BLaER1 treated with 17β-estradiol and CSF1 and Interleukin-3, amounts not matched to agents 10 nM and 100 nM (cell line): ENCODE measurements around the gene SIVA1.

Experiments
- H3K27ac ChIP-seq, 11 experiments: shearing (Covaris generic); formaldehyde crosslinking; 2 replicates each; pipeline ENCODE4 v1.8.1; 2022
- H3K27me3 ChIP-seq, 11 experiments: shearing (Covaris generic); formaldehyde crosslinking; 2 replicates each; pipeline ENCODE4 v1.8.1; 2022
- H3K36me3 ChIP-seq, 11 experiments: shearing (Covaris generic); formaldehyde crosslinking; 2 replicates each; pipeline ENCODE4 v1.8.1; 2022
- H3K4me1 ChIP-seq, 10 experiments: shearing (Covaris generic); formaldehyde crosslinking; 2 replicates each; pipeline ENCODE4 v1.8.1; 2022
- H3K4me2 ChIP-seq, 11 experiments: shearing (Covaris generic); formaldehyde crosslinking; 2 replicates each; pipeline ENCODE4 v1.8.1; 2022
- H3K4me3 ChIP-seq, 10 experiments: shearing (Covaris generic); formaldehyde crosslinking; 2 replicates each; pipeline ENCODE4 v1.8.1; 2022
- H3K9ac ChIP-seq, 11 experiments: shearing (Covaris generic); formaldehyde crosslinking; 2 replicates each; pipeline ENCODE4 v1.8.1; 2022
- H3K9me3 ChIP-seq, 11 experiments: shearing (Covaris generic); formaldehyde crosslinking; replicated peaks in 1 of 11; 2 replicates each; pipeline ENCODE4 v1.8.1; 2022
- H4K20me1 ChIP-seq, 11 experiments: shearing (Covaris generic); formaldehyde crosslinking; 2 replicates each; pipeline ENCODE4 v1.8.1; 2022
- Cebpa-rat ChIP-seq, 11 experiments: shearing (Covaris generic); IDR thresholded peaks; 2 replicates each; pipeline ENCODE4 v1.8.1; 2022

The SIVA1 gene

DNA sequence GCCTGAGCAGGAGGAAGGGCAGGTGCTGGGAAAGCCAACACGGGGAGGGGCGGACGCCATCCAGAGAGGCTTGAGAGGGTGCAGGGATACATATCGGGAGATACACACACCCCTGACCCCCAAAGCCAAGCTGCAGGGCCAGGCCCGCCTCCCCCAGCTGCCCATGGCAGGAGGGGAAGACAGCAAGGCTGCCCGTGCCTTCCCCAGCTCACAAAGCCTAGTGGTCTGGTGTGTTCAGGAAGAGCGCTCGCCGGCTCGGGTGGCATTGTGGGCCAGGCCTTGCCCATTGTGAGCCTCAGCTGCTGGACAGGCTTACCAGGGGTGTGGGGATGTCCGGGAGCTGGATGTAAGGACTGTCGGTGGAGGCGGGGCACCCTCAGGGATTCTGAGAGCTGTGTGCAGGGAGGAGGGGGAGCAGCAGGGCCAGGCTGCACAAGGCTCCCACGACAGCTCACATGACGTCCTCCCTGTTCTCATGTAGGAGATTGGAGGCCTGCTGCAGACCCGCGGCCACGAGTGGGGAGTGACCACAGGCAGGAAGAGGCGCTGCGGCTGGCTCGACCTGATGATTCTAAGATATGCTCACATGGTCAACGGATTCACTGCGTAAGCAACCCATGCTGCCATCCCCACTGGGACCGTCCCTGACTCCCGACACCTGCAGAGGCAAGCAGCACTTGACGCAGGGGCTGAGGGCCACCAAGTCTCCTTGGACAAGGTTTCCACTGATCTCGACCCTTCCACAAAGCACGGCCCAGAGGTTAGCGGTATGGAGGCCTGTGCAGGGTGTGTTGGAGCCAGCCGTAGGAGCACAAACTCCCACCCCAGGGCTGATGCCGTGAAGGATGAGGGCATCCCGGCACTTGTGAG is 10.1 kb upstream of the SIVA1 start:
- Histone ChIP-seq H3K27me3 (no peaks in the 10 kb centered on the region), H3K27ac (no peak overlapping the region), H3K4me3 (no peak overlapping the region), H3K36me3 (no peaks in the 10 kb centered on the region), H3K4me1 (peaks cover 0 to 33% (median 15%) of the 10 kb centered on the region in 10 experiments; a peak in 14 of 20 replicates), H3K9ac (no peak overlapping the region; a peak in 1 of 22 replicates), H3K4me2 (peak overlapping the region in 5 of 11 experiments; percentile 15 to 34 (median 29); a peak in 4 of 22 replicates), H3K9me3 (no peaks in the 10 kb centered on the region), H4K20me1 (no peaks in the 10 kb centered on the region; a peak in 1 of 22 replicates)
- TF ChIP-seq Cebpa-rat (IDR thresholded peaks at IDR 0.05) = no peak

DNA sequence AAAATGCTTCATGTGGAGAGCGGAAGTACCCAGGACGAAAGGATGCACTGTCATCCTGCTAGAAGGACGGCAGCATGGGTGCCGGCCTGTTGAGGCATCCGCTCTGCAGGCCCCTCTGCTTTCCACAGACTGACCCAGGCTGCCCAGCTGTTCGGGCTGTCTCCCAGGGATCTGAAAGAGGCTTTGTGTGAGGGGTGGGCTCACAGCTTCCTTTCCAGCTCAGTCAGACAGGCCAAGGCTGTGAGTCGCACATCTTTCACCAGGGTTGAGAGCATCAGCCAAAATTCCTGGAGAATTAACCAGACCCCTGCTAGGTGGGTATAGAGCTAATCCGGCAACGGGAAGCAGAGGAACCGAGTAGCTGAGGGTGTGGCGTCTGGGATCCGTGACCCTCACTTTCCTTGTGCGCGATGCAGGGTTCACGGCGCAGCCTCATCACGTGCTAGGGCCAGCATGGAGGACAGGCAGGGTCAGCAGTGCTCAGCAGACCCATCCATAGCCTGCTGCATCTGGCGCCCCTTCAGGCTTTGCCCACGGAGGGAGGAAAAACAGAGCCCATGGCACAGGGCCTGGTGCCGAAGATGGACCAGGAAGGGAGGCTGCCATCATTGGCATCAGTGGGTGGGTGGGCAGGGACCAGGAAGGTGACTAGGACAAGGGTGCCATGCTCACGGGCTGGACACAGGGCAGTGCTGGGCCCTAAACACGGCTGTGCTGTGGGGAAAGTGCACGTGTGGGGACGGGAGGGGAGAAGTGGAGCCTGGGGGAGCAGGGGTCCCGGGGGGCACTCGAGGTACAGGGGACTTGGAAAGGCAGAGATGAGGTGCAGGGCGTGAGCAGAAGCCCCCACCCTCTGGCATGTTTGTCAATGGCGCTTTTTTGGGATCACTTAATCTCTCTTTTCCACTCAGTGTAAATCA is 9.2 kb upstream of the SIVA1 start:
- Histone ChIP-seq H3K4me3 (no peak overlapping the region), H4K20me1 (no peaks in the 10 kb centered on the region; a peak in 1 of 22 replicates), H3K36me3 (no peaks in the 10 kb centered on the region), H3K27ac (no peak overlapping the region), H3K4me2 (no peak overlapping the region), H3K9ac (no peak overlapping the region), H3K4me1 (peaks cover 2 to 42% (median 23%) of the 10 kb centered on the region in 10 experiments; a peak in 17 of 20 replicates), H3K9me3 (no peaks in the 10 kb centered on the region), H3K27me3 (no peaks in the 10 kb centered on the region)
- no peak for TF ChIP-seq Cebpa-rat (IDR thresholded peaks at IDR 0.05)

DNA sequence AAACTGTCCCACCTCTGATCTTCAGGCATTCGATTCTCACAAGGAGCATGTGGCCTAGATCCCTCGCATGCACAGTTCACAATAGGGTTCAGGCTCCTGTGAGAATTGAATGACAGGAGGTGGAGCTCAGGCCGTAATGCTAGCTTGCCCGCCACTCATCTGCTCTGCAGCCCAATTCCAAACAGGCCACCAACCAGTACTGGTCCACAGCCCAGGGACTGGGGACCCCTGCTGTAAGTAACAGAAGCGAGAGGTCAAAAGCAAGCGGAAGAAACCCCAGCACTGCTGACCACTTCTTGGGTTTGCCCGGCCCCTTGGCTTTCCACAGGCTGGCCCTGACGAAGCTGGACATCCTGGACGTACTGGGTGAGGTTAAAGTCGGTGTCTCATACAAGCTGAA is 8.5 kb upstream of the SIVA1 start:
- peaks cover 3 to 50% (median 31%) of the 10 kb centered on the region in 10 experiments; a peak in 18 of 20 replicates for H3K4me1 ChIP-seq
- H3K9me3 ChIP-seq = peaks cover 0 to 3% (median 0%) of the 10 kb centered on the region in 11 experiments; a peak in 6 of 22 replicates
- H3K27me3 ChIP-seq = no peaks in the 10 kb centered on the region
- H3K9ac ChIP-seq = no peak overlapping the region
- H3K4me2 ChIP-seq = no peak overlapping the region
- H3K36me3 ChIP-seq = no peaks in the 10 kb centered on the region
- H4K20me1 ChIP-seq = no peaks in the 10 kb centered on the region; a peak in 1 of 22 replicates
- H3K27ac ChIP-seq = no peak overlapping the region
- TF ChIP-seq Cebpa-rat (IDR thresholded peaks at IDR 0.05) = no peak
- H3K4me3 ChIP-seq = no peak overlapping the region

DNA sequence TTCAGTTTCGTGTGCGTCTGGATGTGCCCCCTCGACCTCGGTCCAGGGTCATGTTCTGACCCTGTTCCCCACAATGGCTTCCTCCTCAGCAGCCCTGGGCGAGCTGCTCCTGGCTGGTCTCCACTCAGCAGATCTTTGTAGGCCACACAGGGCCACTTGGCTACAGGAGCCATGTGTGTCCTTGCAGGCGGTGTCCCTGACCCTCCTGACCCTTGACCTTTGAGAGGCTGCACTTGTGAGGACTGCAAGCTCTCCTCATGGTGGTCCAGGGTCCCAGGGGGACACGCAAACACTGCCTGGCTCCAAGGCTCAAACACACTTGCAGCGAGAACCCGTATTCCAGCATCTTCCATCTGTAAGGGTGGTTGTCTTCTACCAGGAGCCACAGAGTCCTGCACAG is 7.5 kb upstream of the SIVA1 start:
- H3K27ac ChIP-seq = no peak overlapping the region
- H3K4me2 ChIP-seq = no peak overlapping the region
- H3K9ac ChIP-seq = no peak overlapping the region
- peaks cover 3 to 48% (median 33%) of the 10 kb centered on the region in 10 experiments; a peak in 18 of 20 replicates for H3K4me1 ChIP-seq
- H3K4me3 ChIP-seq = no peak overlapping the region
- TF ChIP-seq Cebpa-rat (IDR thresholded peaks at IDR 0.05) = no peak
- 0 out of 22 replicates have a peak, but pooled peaks cover 0 to under 1% (median 0%) of the 10 kb centered on the region in 11 experiments for H3K36me3 ChIP-seq
- no peaks in the 10 kb centered on the region; a peak in 1 of 22 replicates for H4K20me1 ChIP-seq
- H3K9me3 ChIP-seq = peaks cover 0 to 12% (median 9%) of the 10 kb centered on the region in 11 experiments; a peak in 16 of 22 replicates
- H3K27me3 ChIP-seq = no peaks in the 10 kb centered on the region

DNA sequence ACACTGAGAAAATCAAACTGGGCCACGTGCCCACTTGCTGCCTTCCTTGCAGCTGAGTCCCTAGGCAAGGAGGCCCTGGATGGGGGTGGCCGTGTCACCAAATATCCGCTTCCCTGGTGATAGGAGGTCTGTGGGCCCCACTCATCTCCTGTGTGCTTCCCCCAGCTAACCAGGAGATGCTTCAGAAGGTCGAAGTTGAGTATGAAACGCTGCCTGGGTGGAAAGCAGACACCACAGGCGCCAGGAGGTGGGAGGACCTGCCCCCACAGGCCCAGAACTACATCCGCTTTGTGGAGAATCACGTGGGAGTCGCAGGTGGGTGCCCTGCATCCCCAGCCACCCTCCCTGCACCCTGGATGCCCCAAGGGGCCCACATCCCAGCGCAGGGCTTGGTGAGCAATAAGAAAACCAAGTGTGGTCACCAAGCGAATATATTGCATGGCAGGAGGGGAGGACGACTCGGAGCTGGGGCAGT is 6.8 kb upstream of the SIVA1 start:
- Histone ChIP-seq H3K27ac (no peak overlapping the region), H3K4me1 (peaks cover 3 to 45% (median 33%) of the 10 kb centered on the region in 10 experiments; a peak in 18 of 20 replicates), H3K27me3 (no peaks in the 10 kb centered on the region), H3K9me3 (peaks cover 0 to 19% (median 16%) of the 10 kb centered on the region in 11 experiments; a peak in 16 of 22 replicates), H3K9ac (no peak overlapping the region; a peak in 2 of 22 replicates), H3K36me3 (peaks cover 0 to 3% (median 0%) of the 10 kb centered on the region in 11 experiments; a peak in 1 of 22 replicates), H4K20me1 (no peaks in the 10 kb centered on the region), H3K4me3 (no peak overlapping the region), H3K4me2 (0 out of 22 replicates have a peak overlapping the region, but pooled peaks of 1 of the 11 experiments have one; percentile 2)
- no peak for TF ChIP-seq Cebpa-rat (IDR thresholded peaks at IDR 0.05)

DNA sequence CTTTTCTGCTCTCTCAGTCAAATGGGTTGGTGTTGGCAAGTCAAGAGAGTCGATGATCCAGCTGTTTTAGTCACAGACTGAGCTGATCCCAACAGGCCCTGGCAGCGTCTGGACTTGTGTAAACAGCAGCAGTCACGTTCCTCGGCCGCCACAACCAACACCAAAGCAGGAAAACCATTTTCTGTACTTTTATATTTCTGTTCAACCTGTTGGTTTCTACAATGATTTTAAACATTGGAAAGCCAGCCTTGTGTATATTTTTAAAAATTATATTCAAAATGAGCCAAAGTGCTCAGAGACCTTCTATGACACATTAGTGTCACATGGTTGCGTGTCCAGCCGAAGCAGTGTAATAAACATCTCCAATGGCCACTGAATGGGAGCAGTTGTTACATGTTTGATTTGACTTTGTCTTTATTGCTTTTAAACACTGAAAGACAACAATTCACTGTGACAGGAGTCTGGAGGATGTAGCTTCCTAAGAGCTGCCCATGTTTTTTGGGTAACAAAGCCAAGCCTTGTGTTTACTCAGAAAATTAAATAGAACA is 5.9 kb upstream of the SIVA1 start:
- peaks cover 0 to 3% (median 0%) of the 10 kb centered on the region in 11 experiments; a peak in 1 of 22 replicates for H3K36me3 ChIP-seq
- H3K4me2 ChIP-seq = no peak overlapping the region
- peaks cover 0 to 26% (median 23%) of the 10 kb centered on the region in 11 experiments; a peak in 16 of 22 replicates for H3K9me3 ChIP-seq
- TF ChIP-seq Cebpa-rat (IDR thresholded peaks at IDR 0.05) = no peak
- H3K4me1 ChIP-seq = peaks cover 11 to 45% (median 35%) of the 10 kb centered on the region in 10 experiments
- H3K27ac ChIP-seq = no peak overlapping the region
- H3K4me3 ChIP-seq = no peak overlapping the region
- no peaks in the 10 kb centered on the region for H3K27me3 ChIP-seq
- no peaks in the 10 kb centered on the region for H4K20me1 ChIP-seq
- H3K9ac ChIP-seq = 0 out of 22 replicates have a peak overlapping the region, but pooled peaks of 1 of the 11 experiments have one; percentile 6

DNA sequence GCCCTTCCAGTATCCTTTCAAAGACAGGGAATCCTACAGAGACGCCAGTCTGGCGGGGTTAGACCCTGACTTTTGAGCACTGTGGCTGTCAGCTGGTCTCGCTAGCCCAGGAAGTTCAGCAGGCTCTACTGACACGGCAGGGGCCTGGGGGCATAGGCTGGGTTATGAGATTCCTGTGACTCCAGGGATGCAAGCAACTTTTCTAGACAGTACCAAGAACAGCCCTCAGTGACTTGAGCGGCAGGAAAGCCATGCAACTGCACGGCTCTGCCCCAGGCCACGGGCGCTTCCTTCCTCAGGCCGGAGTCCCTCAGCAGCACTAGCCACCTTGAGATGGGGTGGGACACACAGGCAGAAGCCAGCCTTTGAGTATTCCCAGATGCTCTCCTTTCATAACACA is 5.1 kb upstream of the SIVA1 start:
- Histone ChIP-seq H3K27me3 (no peaks in the 10 kb centered on the region), H3K27ac (no peak overlapping the region), H3K4me3 (no peak overlapping the region), H3K9ac (peak overlapping the region in 3 of 11 experiments; percentile 7 to 29 (median 9); a peak in 1 of 22 replicates), H3K9me3 (peaks cover 0 to 26% (median 23%) of the 10 kb centered on the region in 11 experiments; a peak in 16 of 22 replicates), H4K20me1 (no peaks in the 10 kb centered on the region), H3K4me2 (peak overlapping the region in 4 of 11 experiments; percentile 12 to 54 (median 37); a peak in 5 of 22 replicates), H3K36me3 (peaks cover 0 to 3% (median 0%) of the 10 kb centered on the region in 11 experiments; a peak in 1 of 22 replicates), H3K4me1 (peaks cover 14 to 39% (median 32%) of the 10 kb centered on the region in 10 experiments)
- TF ChIP-seq Cebpa-rat (IDR thresholded peaks at IDR 0.05) = no peak

DNA sequence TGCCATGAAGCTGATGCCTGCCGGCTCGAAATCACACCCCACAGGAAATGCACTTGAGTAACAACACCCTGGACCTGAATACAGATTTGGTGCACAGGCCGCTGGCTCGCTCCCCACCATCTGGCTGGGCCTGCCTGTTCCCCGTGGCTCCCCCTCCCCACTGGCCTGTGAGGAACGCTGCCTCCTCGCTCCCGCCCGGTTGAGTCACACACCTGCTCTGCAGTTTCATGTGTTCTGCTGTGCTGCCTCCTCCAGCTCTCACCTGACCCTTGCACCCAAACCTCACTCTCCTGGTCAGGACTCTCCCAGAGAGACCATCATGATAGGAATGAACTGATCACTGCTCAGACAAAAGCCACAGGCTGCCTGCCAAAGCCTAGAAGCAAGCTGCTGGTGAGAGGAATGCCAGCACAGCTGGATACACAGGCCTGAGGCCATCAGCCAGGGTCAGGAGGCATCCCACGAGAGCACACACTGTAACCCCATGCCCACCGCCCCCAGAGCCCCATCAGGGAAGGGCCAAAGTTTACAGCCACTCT is 3.8 kb upstream of the SIVA1 start:
- no peaks in the 10 kb centered on the region for H3K27me3 ChIP-seq
- H3K36me3 ChIP-seq = peaks cover 0 to 3% (median 0%) of the 10 kb centered on the region in 11 experiments; a peak in 5 of 22 replicates
- peak overlapping the region in 5 of 11 experiments; percentile 15 to 52 (median 31); a peak in 6 of 22 replicates for H3K9ac ChIP-seq
- no peak overlapping the region for H3K4me3 ChIP-seq
- H3K27ac ChIP-seq = no peak overlapping the region; a peak in 2 of 22 replicates
- H3K9me3 ChIP-seq = peaks cover 0 to 26% (median 23%) of the 10 kb centered on the region in 11 experiments; a peak in 16 of 22 replicates
- TF ChIP-seq Cebpa-rat (IDR thresholded peaks at IDR 0.05) = no peak
- H3K4me1 ChIP-seq = peaks cover 19 to 45% (median 37%) of the 10 kb centered on the region in 10 experiments
- peak overlapping the region in 9 of 11 experiments; percentile 13 to 65 (median 43); a peak in 15 of 22 replicates for H3K4me2 ChIP-seq
- H4K20me1 ChIP-seq = peaks cover 2 to 12% (median 11%) of the 10 kb centered on the region in 11 experiments; a peak in 19 of 22 replicates
